ENCODE data around the gene GFOD1.
A peak's percentile ranks its signal among the peaks of the same experiment; 100 is the strongest.

GFOD1 gene

GRCh38 chr6:13485923-13486562, 1.4 kb downstream of the GFOD1 start:
- peak; percentile 67 to 74 (median 69) for DNase-seq

- peak in 1 of 3 experiments; percentile 32 for DNase-seq
Measured at GRCh38 chr6:13485303-13485702, 2.1 kb downstream of the GFOD1 start.

GRCh38 chr6:13484827-13485226, 2.6 kb downstream of the GFOD1 start:
- no peak for DNase-seq

- DNase-seq, result no peak
Measured at GRCh38 chr6:13484138-13484708, 3.2 kb downstream of the GFOD1 start.

GRCh38 chr6:13480631-13481501, 6.5 kb downstream of the GFOD1 start:
- DNase-seq, result no peak

- DNase-seq, result no peak
Measured at GRCh38 chr6:13479971-13480434, 7.4 kb downstream of the GFOD1 start.

- DNase-seq, result no peak
Measured at GRCh38 chr6:13479206-13479800, 8.1 kb downstream of the GFOD1 start.

- no peak for DNase-seq
Measured at GRCh38 chr6:13478525-13478966, 8.9 kb downstream of the GFOD1 start.

GRCh38 chr6:13474787-13475186, 12.6 kb downstream of the GFOD1 start:
- DNase-seq, result no peak

- DNase-seq, result no peak
Measured at GRCh38 chr6:13474360-13474759, 13.0 kb downstream of the GFOD1 start.

- DNase-seq, result no peak
Measured at GRCh38 chr6:13473768-13474165, 13.6 kb downstream of the GFOD1 start.

- no peak for DNase-seq
Measured at GRCh38 chr6:13472976-13473767, 14.2 kb downstream of the GFOD1 start.

- DNase-seq, result no peak
Measured at GRCh38 chr6:13472099-13472498, 15.3 kb downstream of the GFOD1 start.

GRCh38 chr6:13471184-13471583, 16.2 kb downstream of the GFOD1 start:
- DNase-seq, result no peak

- no peak for DNase-seq
Measured at GRCh38 chr6:13470238-13471140, 16.9 kb downstream of the GFOD1 start.

- DNase-seq, result no peak
Measured at GRCh38 chr6:13469693-13470092, 17.7 kb downstream of the GFOD1 start.

- DNase-seq, result no peak
Measured at GRCh38 chr6:13468839-13469238, 18.6 kb downstream of the GFOD1 start.

GRCh38 chr6:13467216-13467600, 20.2 kb downstream of the GFOD1 start:
- DNase-seq, result no peak

GRCh38 chr6:13466304-13467215, 20.8 kb downstream of the GFOD1 start:
- DNase-seq, result no peak

GRCh38 chr6:13465734-13466133, 21.7 kb downstream of the GFOD1 start:
- no peak for DNase-seq
